ENCODE measurements around the gene ARHGAP26.
"Not testable (repeated sequence)": the region's sequence is repeated elsewhere in the genome, so short reads cannot be mapped to it uniquely, and the experiment has no call there.

The ARHGAP26 gene

GRCh38 chr5:142994218-142994617 is 224.0 kb downstream of the ARHGAP26 start:
- TF ChIP-seq CTCF (IDR thresholded peaks at IDR 0.05): no peak

GRCh38 chr5:142995621-142996020 is 225.4 kb downstream of the ARHGAP26 start:
- H3K4me1 ChIP-seq; intact Hi-C loops (cut with DNase I; ENCODE audit: low total_unique reads): not testable (repeated sequence)

More at GRCh38 chr5:142994218-142994617, 224.0 kb downstream of the ARHGAP26 start:
- Histone ChIP-seq H3K27ac (no peak overlapping the region), H3K4me3 (no peak overlapping the region), H3K4me1 (no peaks in the 10 kb centered on the region), H3K9me3 (no peaks in the 10 kb centered on the region), H3K27me3 (no peaks in the 10 kb centered on the region), H3K36me3 (peaks cover 0 to 7% (median 4%) of the 10 kb centered on the region in 3 donors)
- DNase-seq: no peak
- intact Hi-C loops (cut with DNase I; ENCODE audit: low total_unique reads): no loop called here

GRCh38 chr5:142997591-142997990 is 227.4 kb downstream of the ARHGAP26 start:
- no peak overlapping the region for H3K4me3 ChIP-seq
- peaks cover 5 to 14% (median 12%) of the 10 kb centered on the region in 4 donors for H3K4me1 ChIP-seq
- H3K9me3 ChIP-seq: no peaks in the 10 kb centered on the region
- no peak overlapping the region for H3K27ac ChIP-seq
- no peaks in the 10 kb centered on the region for H3K27me3 ChIP-seq
- no peaks in the 10 kb centered on the region for H3K36me3 ChIP-seq
- intact Hi-C loops (cut with DNase I; ENCODE audit: low total_unique reads): no loop called here
- DNase-seq: no peak
- TF ChIP-seq CTCF (IDR thresholded peaks at IDR 0.05): no peak

More at GRCh38 chr5:142995621-142996020, 225.4 kb downstream of the ARHGAP26 start:
- not testable (repeated sequence) for H3K27me3 ChIP-seq, H3K36me3 ChIP-seq, H3K9me3 ChIP-seq, DNase-seq, H3K4me3 ChIP-seq, H3K27ac ChIP-seq

GRCh38 chr5:142998316-142999020 is 228.3 kb downstream of the ARHGAP26 start:
- Histone ChIP-seq H3K4me3 (no peak overlapping the region), H3K36me3 (no peaks in the 10 kb centered on the region), H3K27me3 (no peaks in the 10 kb centered on the region), H3K27ac (no peak overlapping the region), H3K4me1 (peaks cover 5 to 22% (median 15%) of the 10 kb centered on the region in 4 donors), H3K9me3 (no peaks in the 10 kb centered on the region)
- no peak for TF ChIP-seq CTCF (IDR thresholded peaks at IDR 0.05)
- DNase-seq: no peak
- intact Hi-C loops (cut with DNase I; ENCODE audit: low total_unique reads): no loop called here

- H3K9me3 ChIP-seq, H3K27me3 ChIP-seq, H3K36me3 ChIP-seq, DNase-seq, H3K4me3 ChIP-seq, H3K27ac ChIP-seq: not testable (repeated sequence)
- intact Hi-C loops (cut with DNase I; ENCODE audit: low total_unique reads): loop anchor here (10.0 kb wide), 1 partner anchor 404 kb away; the partner anchor contains the start of gene NR3C1
- H3K4me1 ChIP-seq: peaks cover 5 to 23% (median 15%) of the 10 kb centered on the region in 4 donors
Measured at GRCh38 chr5:143000551-143000950, 230.4 kb downstream of the ARHGAP26 start.

- no peaks in the 10 kb centered on the region for H3K9me3 ChIP-seq
- intact Hi-C loops (cut with DNase I; ENCODE audit: low total_unique reads): loop anchor here (10.0 kb wide), 1 partner anchor 403 kb away; the partner anchor contains the start of gene NR3C1
- no peaks in the 10 kb centered on the region for H3K36me3 ChIP-seq
- peaks cover 5 to 30% (median 19%) of the 10 kb centered on the region in 4 donors for H3K4me1 ChIP-seq
- H3K27me3 ChIP-seq: no peaks in the 10 kb centered on the region
- DNase-seq: no peak
- TF ChIP-seq CTCF (IDR thresholded peaks at IDR 0.05): no peak
- H3K27ac ChIP-seq: peak overlapping the region in 1 of 2 donors; percentile 0
- no peak overlapping the region for H3K4me3 ChIP-seq
Measured at GRCh38 chr5:143001764-143002351, 231.7 kb downstream of the ARHGAP26 start.
